ENCODE data around the gene INAVA.
"Not testable (repeated sequence)": the region's sequence is repeated elsewhere in the genome, so short reads cannot be mapped to it uniquely, and the experiment has no call there.

The INAVA gene

GRCh38 chr1:200923601-200924000 lies 28.9 kb downstream of the INAVA start:
- no peak for TF ChIP-seq CTCF (IDR thresholded peaks at IDR 0.05)

GRCh38 chr1:200925831-200926230 lies 31.1 kb downstream of the INAVA start:
- Mint-ChIP-seq H3K4me1 (no peaks in the 10 kb centered on the region), H3K36me3 (ENCODE audit: low read depth) (no peaks in the 10 kb centered on the region), H3K27me3 (ENCODE audit: low read depth, poor library complexity) (peaks cover 13% of the 10 kb centered on the region), H3K9me3 (no peaks in the 10 kb centered on the region), H3K27ac (no peak overlapping the region), H3K4me3 (no peak overlapping the region)
- no peak for DNase-seq
- no peak for TF ChIP-seq CTCF (IDR thresholded peaks at IDR 0.05)

More at GRCh38 chr1:200923601-200924000, 28.9 kb downstream of the INAVA start:
- Mint-ChIP-seq H3K36me3 (ENCODE audit: low read depth) (no peaks in the 10 kb centered on the region), H3K27me3 (ENCODE audit: low read depth, poor library complexity) (peaks cover 13% of the 10 kb centered on the region), H3K4me1 (no peaks in the 10 kb centered on the region), H3K27ac (no peak overlapping the region), H3K4me3 (no peak overlapping the region), H3K9me3 (no peaks in the 10 kb centered on the region)
- no peak for DNase-seq

- Mint-ChIP-seq H3K4me1 (no peaks in the 10 kb centered on the region), H3K36me3 (ENCODE audit: low read depth) (no peaks in the 10 kb centered on the region), H3K27me3 (ENCODE audit: low read depth, poor library complexity) (peaks cover 14% of the 10 kb centered on the region), H3K27ac (no peak overlapping the region), H3K9me3 (no peaks in the 10 kb centered on the region), H3K4me3 (no peak overlapping the region)
- TF ChIP-seq CTCF (IDR thresholded peaks at IDR 0.05) = no peak
- no peak for DNase-seq
These were observed 35.0 kb downstream of the INAVA start for GRCh38 chr1:200929530-200930278.

DNA sequence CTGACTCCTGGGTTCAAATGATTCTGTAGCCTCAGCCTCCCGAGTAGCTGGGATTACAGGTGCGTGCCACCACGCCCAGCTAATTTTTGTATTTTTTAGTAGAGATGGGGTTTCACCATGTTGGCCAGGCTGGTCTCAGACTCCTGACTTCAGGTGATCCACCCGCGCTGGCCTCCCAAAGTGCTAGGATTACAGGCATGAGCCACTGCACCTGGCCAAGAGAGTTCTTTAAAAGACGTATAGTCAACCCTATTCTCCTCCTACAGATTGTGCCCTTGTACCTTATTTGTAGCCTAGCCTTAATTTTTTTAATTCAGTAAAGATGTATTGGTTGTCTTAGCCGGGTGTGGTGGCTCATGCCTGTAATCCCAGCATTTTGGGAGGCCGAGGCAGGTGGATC lies 35.6 kb downstream of the INAVA start:
- not testable (repeated sequence) for H3K4me3 Mint-ChIP-seq; H3K36me3 Mint-ChIP-seq (ENCODE audit: low read depth); DNase-seq; H3K4me1 Mint-ChIP-seq; H3K9me3 Mint-ChIP-seq; H3K27ac Mint-ChIP-seq
- H3K27me3 Mint-ChIP-seq (ENCODE audit: low read depth, poor library complexity) = peaks cover 18% of the 10 kb centered on the region

DNA sequence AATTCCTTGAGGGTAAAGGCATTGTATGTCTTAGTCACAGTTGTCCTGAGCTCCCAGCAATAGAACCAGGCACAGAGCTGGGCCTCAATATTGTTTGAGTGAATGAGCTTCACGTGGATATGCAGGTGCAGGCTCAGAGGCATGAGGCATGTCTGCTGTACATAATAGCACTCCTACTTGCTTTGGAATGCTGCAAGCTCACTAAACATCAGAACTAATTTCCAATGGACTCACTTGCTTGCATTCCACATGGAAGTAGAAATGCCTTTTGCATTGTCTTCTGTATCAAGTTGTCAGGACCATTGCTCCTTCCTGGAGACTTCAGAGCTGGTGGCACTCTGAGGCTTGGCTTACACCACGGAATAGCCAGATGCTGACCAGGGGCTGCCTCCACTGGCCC lies 37.1 kb downstream of the INAVA start:
- Mint-ChIP-seq H3K36me3 (ENCODE audit: low read depth) (no peaks in the 10 kb centered on the region), H3K27me3 (ENCODE audit: low read depth, poor library complexity) (peaks cover 18% of the 10 kb centered on the region), H3K4me3 (no peak overlapping the region), H3K9me3 (no peaks in the 10 kb centered on the region), H3K4me1 (no peaks in the 10 kb centered on the region), H3K27ac (no peak overlapping the region)
- DNase-seq = no peak
- TF ChIP-seq CTCF (IDR thresholded peaks at IDR 0.05) = no peak

- Mint-ChIP-seq H3K4me1 (no peaks in the 10 kb centered on the region), H3K9me3 (no peaks in the 10 kb centered on the region), H3K27ac (no peak overlapping the region), H3K4me3 (no peak overlapping the region), H3K27me3 (ENCODE audit: low read depth, poor library complexity) (peaks cover 18% of the 10 kb centered on the region), H3K36me3 (ENCODE audit: low read depth) (no peaks in the 10 kb centered on the region)
- no peak for TF ChIP-seq CTCF (IDR thresholded peaks at IDR 0.05)
- no peak for DNase-seq
These were observed 40.1 kb downstream of the INAVA start for GRCh38 chr1:200934676-200935245.

DNA sequence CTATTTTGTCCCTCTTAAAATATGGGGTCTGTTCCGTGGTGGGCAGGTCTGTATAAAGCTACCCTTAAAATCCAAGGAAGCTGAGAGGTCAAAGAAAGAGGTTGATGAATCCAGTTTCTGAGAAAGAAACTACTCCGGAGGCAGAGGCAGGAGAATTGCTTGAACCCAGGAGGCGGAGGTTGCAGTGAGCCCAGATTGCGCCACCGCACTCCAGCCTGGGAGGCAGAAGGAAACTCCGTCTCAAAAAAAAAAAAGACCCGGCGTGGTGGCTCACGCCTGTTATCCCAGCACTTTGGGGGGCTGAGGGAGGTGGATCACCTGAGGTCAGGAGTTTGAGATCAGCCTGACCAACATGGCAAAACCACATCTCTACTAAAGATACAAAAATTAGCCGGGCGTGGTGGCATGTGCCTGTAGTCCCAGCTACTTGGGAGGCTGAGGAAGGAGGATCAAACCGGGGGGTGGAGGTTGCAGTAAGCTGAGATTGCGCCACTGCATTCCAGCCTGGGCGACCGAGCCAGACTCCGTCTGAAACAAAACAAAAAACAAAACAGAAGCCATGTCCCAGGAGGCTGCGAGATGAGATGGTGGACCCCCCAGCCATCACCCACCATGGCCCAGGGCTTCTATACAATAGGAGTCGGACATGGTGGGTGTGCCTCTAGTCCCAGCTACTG lies 40.7 kb downstream of the INAVA start:
- not testable (repeated sequence) for H3K4me1 Mint-ChIP-seq; H3K36me3 Mint-ChIP-seq (ENCODE audit: low read depth); DNase-seq; H3K4me3 Mint-ChIP-seq; H3K27ac Mint-ChIP-seq; H3K9me3 Mint-ChIP-seq
- H3K27me3 Mint-ChIP-seq (ENCODE audit: low read depth, poor library complexity) = peaks cover 18% of the 10 kb centered on the region
